SH-SY5Y (cell line): ENCODE measurements around the gene FJX1.

Experiments
- GATA2 ChIP-seq: IDR thresholded peaks from 2 replicates; pipeline ENCODE4 v1.6.1; 2011; ENCODE audit warnings: mild to moderate bottlenecking, low read depth, low read length
- GATA3 ChIP-seq: IDR thresholded peaks from 2 replicates; pipeline ENCODE4 v1.6.1; 2011; ENCODE audit warnings: low read depth, mild to moderate bottlenecking, low read length, moderate library complexity

The FJX1 gene

DNA sequence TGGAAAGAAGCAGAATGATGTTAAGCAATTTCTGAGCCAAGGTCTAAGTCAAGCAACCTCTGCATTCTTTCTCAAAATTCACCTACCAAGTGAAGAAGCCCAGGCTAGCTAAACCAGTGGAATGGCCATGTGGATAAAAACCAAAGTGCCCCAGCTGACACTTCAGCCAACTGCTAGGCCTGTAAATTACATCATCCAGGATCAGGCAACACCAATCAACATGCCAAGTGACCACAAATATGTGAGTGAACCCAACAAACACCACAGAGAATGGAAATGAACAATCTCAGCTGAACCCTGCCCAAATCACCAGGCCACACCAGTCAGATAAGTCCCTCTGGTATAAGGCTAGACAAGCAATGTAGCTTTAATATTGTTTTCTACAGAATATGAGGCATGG is 25.1 kb upstream of the FJX1 start:
- TF ChIP-seq GATA2 (no peak), GATA3 (no peak)

GRCh38 chr11:35594680-35595079 is 23.6 kb upstream of the FJX1 start:
- no peak for TF ChIP-seq GATA2
- TF ChIP-seq GATA3, result no peak

DNA sequence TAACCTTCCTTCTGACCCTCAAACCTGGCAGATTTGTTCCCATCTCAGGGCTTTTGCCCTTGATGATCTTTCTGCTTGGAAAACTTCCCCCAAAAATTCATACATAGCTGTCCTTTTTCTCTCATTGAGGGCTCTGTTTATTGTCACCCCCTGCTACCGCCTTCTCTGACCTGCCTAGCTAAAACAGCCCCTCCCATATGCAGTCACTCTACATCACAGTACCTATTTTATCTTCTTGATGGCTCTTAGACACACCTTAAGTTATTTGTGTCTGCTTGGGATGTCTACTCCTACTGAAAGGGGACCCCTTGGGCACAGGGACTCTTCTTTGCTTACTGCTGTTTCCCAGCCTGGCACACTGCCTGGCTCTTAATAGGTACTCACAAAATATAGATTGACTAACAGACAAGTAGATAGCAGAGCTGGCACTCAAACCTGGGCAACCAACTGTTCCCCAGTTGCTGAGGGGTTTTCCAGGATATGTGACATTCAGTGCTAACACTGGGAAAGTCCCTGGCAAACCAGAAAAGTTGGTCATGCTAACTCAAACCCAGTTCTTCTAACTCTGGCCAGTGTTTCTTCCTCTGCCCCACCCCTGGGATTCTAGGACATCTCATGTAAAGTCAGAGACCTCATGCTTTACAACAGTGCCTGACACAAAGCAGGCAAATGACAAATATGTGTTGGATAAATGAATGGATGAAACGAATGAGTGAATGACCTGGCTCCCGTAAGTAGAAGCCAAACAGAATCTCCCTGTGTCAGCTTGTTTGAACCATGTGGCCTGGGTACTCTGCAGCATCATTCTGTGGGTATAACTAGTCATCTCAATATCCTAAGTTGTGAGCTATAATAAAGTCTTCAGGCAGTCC is 19.8 kb upstream of the FJX1 start:
- no peak for TF ChIP-seq GATA2
- no peak for TF ChIP-seq GATA3

- TF ChIP-seq GATA3 (no peak), GATA2 (no peak)
These were observed 17.9 kb upstream of the FJX1 start for GRCh38 chr11:35600331-35600838.

- TF ChIP-seq GATA2, result no peak
These were observed 16.0 kb upstream of the FJX1 start for GRCh38 chr11:35602160-35602793.

DNA sequence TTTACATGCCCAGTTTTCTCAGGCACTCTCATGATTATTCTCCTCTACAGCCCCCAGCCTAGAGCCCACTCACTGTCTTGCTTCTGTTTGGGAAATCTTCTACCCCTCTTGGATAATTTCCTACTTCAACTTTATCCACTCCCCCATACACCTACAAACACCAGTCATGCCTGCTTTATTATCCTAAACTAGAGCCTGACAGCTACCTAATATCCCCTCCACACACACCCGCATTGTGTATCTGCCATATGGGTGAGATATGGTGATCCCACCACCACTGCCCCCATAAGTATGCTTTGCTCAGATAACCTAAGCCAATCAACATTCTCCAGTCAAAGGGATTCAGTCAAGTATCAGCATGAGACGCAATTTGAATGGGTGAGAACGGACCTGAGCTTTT is 15.3 kb upstream of the FJX1 start:
- no peak for TF ChIP-seq GATA2
- no peak for TF ChIP-seq GATA3

DNA sequence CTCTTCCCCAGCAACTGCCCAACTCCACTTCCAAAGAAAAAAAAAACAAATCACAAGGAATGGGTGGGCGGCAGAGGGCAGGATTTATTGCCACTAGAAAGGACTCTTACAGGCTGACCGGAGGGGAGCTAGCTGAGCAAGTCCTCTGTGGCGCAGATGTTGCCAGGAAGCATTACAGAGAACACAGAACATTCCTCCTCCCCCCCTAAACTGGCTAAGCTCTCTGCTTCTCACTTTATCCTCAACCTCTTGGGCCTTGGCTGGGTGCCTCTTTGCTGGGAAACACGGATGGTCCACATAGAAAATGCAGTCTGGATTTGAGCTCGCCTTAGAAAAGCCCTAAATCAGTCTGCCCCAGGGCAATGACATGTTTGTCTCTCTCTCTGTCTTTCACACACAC is 12.6 kb upstream of the FJX1 start:
- no peak for TF ChIP-seq GATA3
- no peak for TF ChIP-seq GATA2

DNA sequence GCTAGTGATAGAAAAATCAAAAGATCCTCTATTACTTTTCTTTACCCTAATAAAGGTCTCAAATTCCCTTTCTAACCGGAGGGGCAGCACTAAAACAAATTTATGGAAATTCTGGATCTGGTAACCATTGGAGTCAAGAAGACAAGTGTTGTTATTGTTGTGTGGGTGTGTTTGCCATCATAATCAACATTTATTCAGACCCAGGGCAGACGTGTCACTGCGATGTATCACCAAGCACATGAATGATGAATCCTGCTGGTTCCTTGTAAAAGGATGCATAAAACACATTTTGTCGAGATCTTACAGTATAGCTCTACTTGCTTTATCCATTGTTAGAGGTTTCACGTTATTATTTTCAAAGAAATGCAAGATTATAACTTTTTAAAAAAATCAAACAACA is 12.1 kb upstream of the FJX1 start:
- TF ChIP-seq GATA2 (no peak), GATA3 (no peak)

GRCh38 chr11:35608502-35608901 is 9.8 kb upstream of the FJX1 start:
- TF ChIP-seq GATA2 (no peak), GATA3 (no peak)

GRCh38 chr11:35609656-35610055 is 8.6 kb upstream of the FJX1 start:
- TF ChIP-seq GATA2, result no peak

- TF ChIP-seq GATA2, result no peak
These were observed 7.6 kb upstream of the FJX1 start for GRCh38 chr11:35610631-35611030.

DNA sequence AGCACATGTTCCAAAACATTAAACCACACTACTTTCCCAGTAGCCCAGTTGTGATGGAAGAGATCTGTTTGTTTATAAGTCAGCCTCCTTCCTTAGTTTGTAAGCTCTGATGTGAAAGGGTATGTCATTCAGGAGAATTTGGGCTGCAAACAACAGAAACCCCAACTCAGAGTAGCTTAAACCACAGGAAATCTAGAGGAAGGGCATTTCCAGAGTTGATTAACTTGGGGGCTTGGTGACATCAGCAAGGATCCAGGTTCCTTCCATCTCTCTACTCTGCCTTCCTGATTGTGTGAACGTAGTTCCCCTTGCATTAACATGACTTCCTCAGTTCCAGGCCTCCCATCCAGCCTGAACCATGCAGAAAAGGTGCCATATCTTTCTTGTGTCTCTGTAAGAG is 6.5 kb upstream of the FJX1 start:
- TF ChIP-seq GATA2, result no peak
- TF ChIP-seq GATA3, result no peak

- no peak for TF ChIP-seq GATA3
- no peak for TF ChIP-seq GATA2
These were observed 3.2 kb upstream of the FJX1 start for GRCh38 chr11:35614939-35615569.

DNA sequence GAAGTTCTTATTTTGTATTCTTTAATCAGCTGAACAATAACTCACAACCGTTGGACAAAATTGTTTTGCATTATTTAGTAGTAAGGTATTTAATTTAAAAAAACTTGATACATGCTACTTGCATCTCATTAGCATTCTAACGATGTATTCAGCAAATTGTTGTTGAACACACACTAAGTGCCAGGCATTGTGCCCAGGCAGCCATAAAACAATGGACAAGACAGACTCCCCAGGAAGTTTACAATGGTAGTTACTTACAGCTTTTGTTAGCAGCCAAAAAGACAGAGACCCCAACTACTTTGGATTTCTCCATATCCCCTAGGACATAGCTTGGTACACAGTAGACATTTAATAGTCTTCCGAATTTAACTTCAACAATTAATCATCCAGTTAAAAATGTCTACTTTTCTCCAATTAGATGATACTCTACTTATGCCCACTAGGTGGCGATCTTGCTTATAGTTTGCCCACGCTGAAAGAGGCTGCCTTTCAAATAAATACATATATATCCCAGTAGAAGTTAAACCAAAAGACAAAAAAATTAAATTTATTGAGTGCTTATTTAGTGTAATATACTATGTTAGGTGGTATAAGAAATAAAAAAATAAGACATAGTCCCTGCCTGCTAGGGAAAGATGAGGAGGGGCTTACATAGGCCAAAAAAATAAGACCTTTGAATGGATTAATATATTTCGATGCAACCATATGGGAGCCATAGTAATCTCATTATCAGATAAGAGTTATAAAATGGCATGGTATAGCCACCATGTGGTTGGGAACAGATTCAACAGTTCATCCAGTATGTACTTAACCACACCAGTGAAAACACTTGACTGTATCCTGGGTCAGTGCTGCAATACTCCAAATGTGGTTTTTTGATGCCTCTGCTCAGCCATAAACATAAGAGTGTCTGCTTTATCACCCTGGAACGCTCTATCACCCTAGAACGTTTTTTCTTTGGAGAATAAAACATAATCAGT is 2.0 kb upstream of the FJX1 start:
- TF ChIP-seq GATA3, result no peak
- no peak for TF ChIP-seq GATA2
